ENCODE measurements around the gene AHCYL1. TPM values are rescaled to one million over a fixed set of nuclear protein-coding genes. Genes with fewer than 3 reads are reported as not detected.

The AHCYL1 gene
- total and polyA plus RNA-seq, 10 of the 15 experiments (the other 5 are each of a cell fraction or from before 2014, with no cell fraction given), result 24.7 to 73.6 (median 46.8) TPM

DNA sequence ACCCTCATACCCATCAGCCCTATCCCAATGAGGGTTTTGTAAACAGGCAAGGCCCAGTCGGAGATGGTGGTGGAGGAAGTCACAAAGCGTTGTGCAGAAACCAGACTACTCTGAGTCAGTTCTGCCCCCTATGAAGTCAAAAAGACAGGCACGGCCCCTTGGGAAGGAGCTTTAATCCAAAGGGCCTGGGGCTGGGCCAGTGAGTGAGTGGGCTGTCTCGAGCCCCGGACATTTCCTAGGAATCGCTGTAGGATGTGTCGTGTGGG, 442 bp upstream of the AHCYL1 start:
- Histone ChIP-seq H3K27me3 (replicated peaks in 1 of 2; ENCODE audit: control insufficient read depth in 2 of 2, insufficient read depth in 2 of 2, low read length in 1 of 2) (no peaks in the 10 kb centered on the region), H3K4me2 (ENCODE audit: control insufficient read depth, insufficient read depth) (peak overlapping the region; percentile 28), H3K36me3 (ENCODE audit: control insufficient read depth in 2 of 2, insufficient read depth in 2 of 2, low read length in 1 of 2) (peaks cover 0 to 2% of the 10 kb centered on the region in 2 experiments; a peak in 1 of 4 replicates), H2AFZ (ENCODE audit: control insufficient read depth, low read depth, low read length) (peak overlapping the region; percentile 85), H3K79me2 (ENCODE audit: control insufficient read depth, insufficient read depth, low read length) (peaks cover 35% of the 10 kb centered on the region), H3K4me1 (ENCODE audit: control insufficient read depth, insufficient read depth, low read length) (peaks cover 7% of the 10 kb centered on the region), H3K9ac (ENCODE audit: control insufficient read depth, insufficient read depth, low read length) (no peak overlapping the region), H3K27ac (ENCODE audit: control insufficient read depth, insufficient read depth) (no peak overlapping the region), H3K9me3 (replicated peaks; ENCODE audit: control insufficient read depth, insufficient read depth, low read length) (no peaks in the 10 kb centered on the region), H4K20me1 (ENCODE audit: control insufficient read depth, insufficient read depth) (no peaks in the 10 kb centered on the region; the same call in 1 of the 2 replicates), H3K4me3 (no peak overlapping the region)
- FAIRE-seq, result no peak
- in situ Hi-C loops (cut with MboI) (loop anchor here (5.0 kb wide), 1 partner anchor 207 kb away; no protein-coding TSS in a partner anchor), intact Hi-C loops (cut with micrococcal nuclease; ENCODE audit: unreplicated experiment) (loop anchor here (1.0 to 5.0 kb wide), 6 partner anchors 27 to 436 kb away; partner anchors contain the start of genes CSF1, GNAI3 and GSTM4)
- BruUV-seq (replicated peaks), result no TSS peak
- no peak; the same call in 1 of the 3 replicates for ATAC-seq
- ChIA-PET RAD21 (ENCODE audit: unreplicated experiment) (interaction anchor here (0.7 to 15.4 kb wide), 49 partner anchors 9 to 452 kb away, joined by 3 to 390 read pairs (median 7); partner anchors contain the start of genes CSF1, GNAI3, GSTM1 and GSTM4), POLR2A (interaction anchor here (1.0 to 4.7 kb wide), 10 partner anchors 27 to 438 kb away, joined by 3 to 28 read pairs (median 6); partner anchors contain the start of genes GNAI3 and STRIP1), CTCF (interaction anchor here (0.7 to 16.8 kb wide), 69 partner anchors 9 to 884 kb away, joined by 3 to 759 read pairs (median 7); partner anchors contain the start of genes AMPD2, GNAI3, GNAT2 and GPR61), SMC1A (ENCODE audit: uncharacterized antibody, unreplicated experiment) (interaction anchor here (0.7 to 13.9 kb wide), 36 partner anchors 8 to 451 kb away, joined by 3 to 431 read pairs (median 6); partner anchors contain the start of genes GNAI3 and STRIP1)
- WGBS (ENCODE audit: insufficient coverage, insufficient replicate concordance, low lambda C conversion rate, missing lambda C conversion rate), result 16% methylated on average over 6 of the region's 7 CpGs
- DNase-seq (ENCODE audit: low read depth, low spot score), result no peak
- TF ChIP-seq, protein P1, sequence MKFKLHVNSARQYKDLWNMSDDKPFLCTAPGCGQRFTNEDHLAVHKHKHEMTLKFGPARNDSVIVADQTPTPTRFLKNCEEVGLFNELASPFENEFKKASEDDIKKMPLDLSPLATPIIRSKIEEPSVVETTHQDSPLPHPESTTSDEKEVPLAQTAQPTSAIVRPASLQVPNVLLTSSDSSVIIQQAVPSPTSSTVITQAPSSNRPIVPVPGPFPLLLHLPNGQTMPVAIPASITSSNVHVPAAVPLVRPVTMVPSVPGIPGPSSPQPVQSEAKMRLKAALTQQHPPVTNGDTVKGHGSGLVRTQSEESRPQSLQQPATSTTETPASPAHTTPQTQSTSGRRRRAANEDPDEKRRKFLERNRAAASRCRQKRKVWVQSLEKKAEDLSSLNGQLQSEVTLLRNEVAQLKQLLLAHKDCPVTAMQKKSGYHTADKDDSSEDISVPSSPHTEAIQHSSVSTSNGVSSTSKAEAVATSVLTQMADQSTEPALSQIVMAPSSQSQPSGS (IDR thresholded peaks at IDR 0.05; ENCODE audit: low read length), result no peak
- TF ChIP-seq CBFB (IDR thresholded peaks at IDR 0.05; ENCODE audit: low read depth) (no peak), TCF3 (IDR thresholded peaks at IDR 0.05; ENCODE audit: borderline replicate concordance, insufficient read depth, low read depth, low read length) (no peak)

Data from GM12878 (cell line).